IPS-20b (cell line): Measurements from ENCODE around the gene NUP93.
"Not testable (repeated sequence)": the region's sequence is repeated elsewhere in the genome, so short reads cannot be mapped to it uniquely, and the experiment has no call there.

Experiments
- H3K27ac ChIP-seq: one replicate; pipeline ENCODE4 v1.5.1; 2013; ENCODE audit warnings: low read length
- H3K27me3 ChIP-seq: 2 replicates; pipeline ENCODE4 v1.6.1; 2013; ENCODE audit warnings: mild to moderate bottlenecking, low read length, inconsistent platforms; ENCODE audit not compliant: insufficient read depth
- H3K36me3 ChIP-seq: 2 replicates; pipeline ENCODE4 v1.6.1; 2013; ENCODE audit warnings: low read depth, mild to moderate bottlenecking, inconsistent platforms, low read length, moderate library complexity; ENCODE audit not compliant: insufficient read depth
- H3K4me1 ChIP-seq: 2 replicates; pipeline ENCODE4 v1.6.1; 2013; ENCODE audit warnings: mild to moderate bottlenecking, control low read depth, inconsistent platforms, low read length, moderate library complexity; ENCODE audit not compliant: insufficient read depth
- H3K4me3 ChIP-seq: 2 replicates; pipeline ENCODE4 v1.5.1; 2013; ENCODE audit warnings: mild to moderate bottlenecking, low read length, inconsistent platforms
- H3K9ac ChIP-seq: 2 replicates; pipeline ENCODE4 v1.6.1; 2013; ENCODE audit warnings: low read depth, mild to moderate bottlenecking, inconsistent platforms, low read length, moderate library complexity
- H3K9me3 ChIP-seq: 2 replicates; pipeline ENCODE4 v1.6.1; 2013; ENCODE audit warnings: mild to moderate bottlenecking, low read depth, low read length, inconsistent platforms; ENCODE audit not compliant: insufficient read depth

The NUP93 gene

GRCh38 chr16:56878282-56878854 lies 148.4 kb downstream of the NUP93 start:
- H3K4me1 ChIP-seq, result no peaks in the 10 kb centered on the region

GRCh38 chr16:56879276-56879675 lies 149.3 kb downstream of the NUP93 start:
- Histone ChIP-seq H3K9me3 (no peaks in the 10 kb centered on the region; the same call in 1 of the 2 replicates), H3K36me3 (no peaks in the 10 kb centered on the region), H3K4me1 (no peaks in the 10 kb centered on the region), H3K4me3 (no peak overlapping the region), H3K27ac (no peak overlapping the region), H3K27me3 (no peaks in the 10 kb centered on the region), H3K9ac (no peak overlapping the region)

More at GRCh38 chr16:56878282-56878854, 148.4 kb downstream of the NUP93 start:
- no peak overlapping the region for H3K27ac ChIP-seq
- H3K9ac ChIP-seq, result no peak overlapping the region
- no peaks in the 10 kb centered on the region for H3K9me3 ChIP-seq
- no peaks in the 10 kb centered on the region for H3K36me3 ChIP-seq
- no peak overlapping the region for H3K4me3 ChIP-seq
- no peaks in the 10 kb centered on the region for H3K27me3 ChIP-seq

- no peak overlapping the region for H3K27ac ChIP-seq
- H3K27me3 ChIP-seq, result no peaks in the 10 kb centered on the region
- no peaks in the 10 kb centered on the region for H3K36me3 ChIP-seq
- no peak overlapping the region for H3K9ac ChIP-seq
- peaks cover 4% of the 10 kb centered on the region for H3K9me3 ChIP-seq
- no peak overlapping the region for H3K4me3 ChIP-seq
- no peaks in the 10 kb centered on the region for H3K4me1 ChIP-seq
Measured at GRCh38 chr16:56880176-56880575, 150.2 kb downstream of the NUP93 start.

- no peaks in the 10 kb centered on the region for H3K27me3 ChIP-seq
- peaks cover 9% of the 10 kb centered on the region for H3K9me3 ChIP-seq
- H3K4me1 ChIP-seq, result no peaks in the 10 kb centered on the region
- no peak overlapping the region for H3K9ac ChIP-seq
- H3K27ac ChIP-seq, result no peak overlapping the region
- H3K36me3 ChIP-seq, result no peaks in the 10 kb centered on the region
- no peak overlapping the region for H3K4me3 ChIP-seq
Measured at GRCh38 chr16:56880685-56881084, 150.8 kb downstream of the NUP93 start.

- Histone ChIP-seq H3K27me3 (no peaks in the 10 kb centered on the region), H3K27ac (no peak overlapping the region), H3K9me3 (peaks cover 15% of the 10 kb centered on the region), H3K4me1 (no peaks in the 10 kb centered on the region), H3K4me3 (no peak overlapping the region), H3K36me3 (no peaks in the 10 kb centered on the region), H3K9ac (no peak overlapping the region)
Measured at GRCh38 chr16:56882077-56882800, 152.3 kb downstream of the NUP93 start.

- no peak overlapping the region for H3K9ac ChIP-seq
- H3K36me3 ChIP-seq, result no peaks in the 10 kb centered on the region
- H3K4me3 ChIP-seq, result no peak overlapping the region
- H3K4me1 ChIP-seq, result no peaks in the 10 kb centered on the region
- no peak overlapping the region for H3K27ac ChIP-seq
- H3K27me3 ChIP-seq, result no peaks in the 10 kb centered on the region
- peaks cover 15% of the 10 kb centered on the region for H3K9me3 ChIP-seq
Measured at GRCh38 chr16:56883586-56883985, 153.7 kb downstream of the NUP93 start.

GRCh38 chr16:56884026-56884582 lies 154.2 kb downstream of the NUP93 start:
- Histone ChIP-seq H3K27me3 (no peaks in the 10 kb centered on the region), H3K4me3 (no peak overlapping the region), H3K27ac (no peak overlapping the region), H3K4me1 (no peaks in the 10 kb centered on the region), H3K9me3 (peaks cover 15% of the 10 kb centered on the region), H3K36me3 (no peaks in the 10 kb centered on the region), H3K9ac (no peak overlapping the region)

- peaks cover 15% of the 10 kb centered on the region for H3K9me3 ChIP-seq
- H3K27me3 ChIP-seq, H3K4me1 ChIP-seq, H3K4me3 ChIP-seq, H3K36me3 ChIP-seq, H3K9ac ChIP-seq, H3K27ac ChIP-seq: not testable (repeated sequence)
Measured at GRCh38 chr16:56884929-56885328, 155.0 kb downstream of the NUP93 start.

GRCh38 chr16:56885446-56886162 lies 155.7 kb downstream of the NUP93 start:
- H3K36me3 ChIP-seq, result no peaks in the 10 kb centered on the region
- H3K4me1 ChIP-seq, result no peaks in the 10 kb centered on the region
- H3K9ac ChIP-seq, result no peak overlapping the region
- H3K27ac ChIP-seq, result no peak overlapping the region
- H3K9me3 ChIP-seq, result peaks cover 15% of the 10 kb centered on the region
- H3K4me3 ChIP-seq, result no peak overlapping the region
- H3K27me3 ChIP-seq, result no peaks in the 10 kb centered on the region

GRCh38 chr16:56886296-56886695 lies 156.4 kb downstream of the NUP93 start:
- Histone ChIP-seq H3K9ac (no peak overlapping the region), H3K27ac (no peak overlapping the region), H3K4me3 (no peak overlapping the region), H3K27me3 (no peaks in the 10 kb centered on the region), H3K36me3 (no peaks in the 10 kb centered on the region), H3K9me3 (peaks cover 15% of the 10 kb centered on the region), H3K4me1 (no peaks in the 10 kb centered on the region)

- Histone ChIP-seq H3K4me3 (no peak overlapping the region), H3K27me3 (no peaks in the 10 kb centered on the region), H3K36me3 (no peaks in the 10 kb centered on the region), H3K27ac (no peak overlapping the region), H3K9ac (no peak overlapping the region), H3K9me3 (peaks cover 15% of the 10 kb centered on the region), H3K4me1 (no peaks in the 10 kb centered on the region)
Measured at GRCh38 chr16:56886826-56887225, 156.9 kb downstream of the NUP93 start.
